Esophagus squamous epithelium (tissue), 5 donors: ENCODE data around the gene SLC29A1. TPM values are rescaled to one million over a fixed set of nuclear protein-coding genes. Genes with fewer than 3 reads are reported as not detected.
A peak's percentile ranks its signal among the peaks of the same experiment; 100 is the strongest.

ENCODE experiments used
- DNase-seq: peaks from one replicate; lab custom pipeline; 2025; lab: John Stamatoyannopoulos, UW
- H3K27ac ChIP-seq, 4 donors: fragments of 200-600 bp; sonication (generic); one replicate each; pipeline ENCODE4 v1.5.1; 2016 to 2019; ENCODE audit warnings: mild to moderate bottlenecking in 1 of 4
- H3K27me3 ChIP-seq, 4 donors: fragments of 200-600 bp; sonication (generic); 1 replicate in 3 of 4; 2 replicates in 1 of 4; pipeline versions ENCODE4 v1.5.1 to v1.6.0; 2017 to 2021; ENCODE audit warnings: antibody characterized with exemption in 1 of 4
- H3K36me3 ChIP-seq, 3 donors: fragments of 200-600 bp; sonication (generic); one replicate each; pipeline ENCODE4 v1.5.1; 2016 to 2019
- H3K4me1 ChIP-seq, 3 donors: fragments of 200-600 bp; sonication (generic); one replicate each; pipeline ENCODE4 v1.5.1; 2017 to 2019
- H3K4me3 ChIP-seq, 4 donors: fragments of 200-600 bp; sonication (generic); 1 replicate in 3 of 4; 2 replicates in 1 of 4; pipeline ENCODE4 v1.5.1; 2016 to 2019; ENCODE audit warnings: mild to moderate bottlenecking in 2 of 4, moderate library complexity in 1 of 4
- H3K9me3 ChIP-seq, 3 donors: fragments of 200-600 bp; sonication (generic); one replicate each; pipeline ENCODE4 v1.5.1; 2016 to 2019
- POLR2A ChIP-seq, 4 donors: fragments of 450-650 bp; IDR thresholded peaks; one replicate each; pipeline ENCODE4 v1.6.1; 2017; ENCODE audit warnings: antibody characterized with exemption in 4 of 4, mild to moderate bottlenecking in 4 of 4, moderate library complexity in 3 of 4
- WGBS, 2 donors: methylation state at CpG; one replicate each; pipeline ENCODE4 v1.1.5; 2018; 5-methylcytosine and 5-hydroxymethylcytosine counted together
- intact Hi-C: fragments of 100-400 bp; cut with DNase I; formaldehyde crosslinking; loops from one replicate; pipeline ENCODE4 v1.15.0; 2022
- total RNA-seq, 4 donors: library from RNA; depleted of rRNA; stranded (reverse); fragments of >200 nt; gene quantifications; one replicate each; pipeline ENCODE4 v1.1.0, GENCODE V29; 2016
- TF ChIP-seq, protein P1 (sequence below), 6 experiments: fragments of 450-650 bp in 4 of 6; fragments of 200-600 bp in 2 of 6; sonication (generic) in 2 of 6; IDR thresholded peaks; one replicate each; pipeline ENCODE4 v1.5.1; 2016 to 2019; ENCODE audit warnings: antibody characterized with exemption in 6 of 6, mild to moderate bottlenecking in 4 of 6, moderate library complexity in 4 of 6
- donor health status: DM: yes; HTN: yes; CAD: no.

SLC29A1 gene
- total RNA-seq, 4 donors from 2014 or later, result 12.7 to 24.8 (median 22.3) TPM

DNA sequence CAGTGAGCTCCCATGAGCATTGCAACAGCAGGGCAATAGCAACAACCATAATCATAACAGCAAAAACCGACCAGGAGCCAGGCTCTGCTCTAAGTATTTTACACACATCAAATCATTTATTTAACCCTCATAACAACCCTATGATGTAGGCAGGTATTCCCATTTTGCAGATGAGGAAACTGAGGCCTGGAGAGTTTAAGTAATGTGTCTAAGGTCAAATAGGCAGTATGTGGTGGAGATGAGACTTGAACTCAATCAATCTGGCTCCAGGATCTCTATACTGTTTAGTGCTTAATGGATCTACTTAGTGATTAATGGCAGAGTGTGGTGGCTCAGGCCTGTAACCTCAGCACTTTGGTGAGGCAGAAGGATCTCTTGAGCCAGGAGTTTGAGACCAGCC lies 50.2 kb downstream of the SLC29A1 start:
- no peaks in the 10 kb centered on the region for H3K36me3 ChIP-seq
- TF ChIP-seq, protein P1, sequence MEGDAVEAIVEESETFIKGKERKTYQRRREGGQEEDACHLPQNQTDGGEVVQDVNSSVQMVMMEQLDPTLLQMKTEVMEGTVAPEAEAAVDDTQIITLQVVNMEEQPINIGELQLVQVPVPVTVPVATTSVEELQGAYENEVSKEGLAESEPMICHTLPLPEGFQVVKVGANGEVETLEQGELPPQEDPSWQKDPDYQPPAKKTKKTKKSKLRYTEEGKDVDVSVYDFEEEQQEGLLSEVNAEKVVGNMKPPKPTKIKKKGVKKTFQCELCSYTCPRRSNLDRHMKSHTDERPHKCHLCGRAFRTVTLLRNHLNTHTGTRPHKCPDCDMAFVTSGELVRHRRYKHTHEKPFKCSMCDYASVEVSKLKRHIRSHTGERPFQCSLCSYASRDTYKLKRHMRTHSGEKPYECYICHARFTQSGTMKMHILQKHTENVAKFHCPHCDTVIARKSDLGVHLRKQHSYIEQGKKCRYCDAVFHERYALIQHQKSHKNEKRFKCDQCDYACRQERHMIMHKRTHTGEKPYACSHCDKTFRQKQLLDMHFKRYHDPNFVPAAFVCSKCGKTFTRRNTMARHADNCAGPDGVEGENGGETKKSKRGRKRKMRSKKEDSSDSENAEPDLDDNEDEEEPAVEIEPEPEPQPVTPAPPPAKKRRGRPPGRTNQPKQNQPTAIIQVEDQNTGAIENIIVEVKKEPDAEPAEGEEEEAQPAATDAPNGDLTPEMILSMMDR (IDR thresholded peaks at IDR 0.05), result no peak
- TF ChIP-seq POLR2A (IDR thresholded peaks at IDR 0.05), result no peak
- H3K4me1 ChIP-seq, result peaks cover 8 to 29% (median 21%) of the 10 kb centered on the region in 3 donors
- no peaks in the 10 kb centered on the region for H3K9me3 ChIP-seq
- no peak for DNase-seq
- H3K4me3 ChIP-seq, result no peak overlapping the region
- intact Hi-C loops, result no loop called here
- 50% methylated on average over 1 of the region's 1 CpG; no CpG with 5 or more reads in 1 of the 2 donors for WGBS, 2 donors
- peaks cover 0 to 100% (median 8%) of the 10 kb centered on the region in 4 donors for H3K27me3 ChIP-seq
- H3K27ac ChIP-seq, result no peak overlapping the region

DNA sequence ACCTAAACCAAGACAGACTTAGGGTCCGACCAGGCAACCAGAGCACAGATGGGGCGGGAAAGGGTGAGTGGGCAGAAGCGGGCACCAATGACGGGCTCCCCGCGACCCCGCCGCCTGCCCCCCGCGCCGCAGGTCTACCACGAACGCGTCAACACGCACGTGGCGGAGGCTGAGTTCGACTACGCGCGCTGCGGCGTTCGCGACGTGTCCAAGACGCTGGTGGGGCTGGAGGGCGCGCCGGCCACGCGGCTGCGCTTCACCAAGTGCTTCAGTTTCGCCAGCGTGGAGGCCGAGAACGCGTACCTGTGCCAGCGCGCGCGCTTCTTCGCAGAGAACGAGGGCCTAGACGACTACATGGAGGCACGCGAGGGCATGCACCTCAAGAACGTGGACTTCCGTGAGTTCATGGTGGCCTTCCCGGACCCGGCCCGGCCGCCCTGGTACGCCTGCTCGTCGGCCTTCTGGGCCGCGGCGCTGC lies 51.9 kb downstream of the SLC29A1 start:
- peaks cover 0 to 99% (median 5%) of the 10 kb centered on the region in 4 donors for H3K27me3 ChIP-seq
- H3K4me3 ChIP-seq, result peak overlapping the region in 2 of 4 donors; percentile 42 to 63
- no peak overlapping the region for H3K27ac ChIP-seq
- WGBS, 2 donors, result 84 to 87% methylated on average over 31 to 44 of the region's 59 CpGs
- H3K4me1 ChIP-seq, result peaks cover 8 to 26% (median 18%) of the 10 kb centered on the region in 3 donors
- DNase-seq, result no peak
- intact Hi-C loops, result no loop called here
- TF ChIP-seq, protein P1 (IDR thresholded peaks at IDR 0.05), result no peak
- TF ChIP-seq POLR2A (IDR thresholded peaks at IDR 0.05), result no peak
- no peaks in the 10 kb centered on the region for H3K36me3 ChIP-seq
- H3K9me3 ChIP-seq, result no peaks in the 10 kb centered on the region

DNA sequence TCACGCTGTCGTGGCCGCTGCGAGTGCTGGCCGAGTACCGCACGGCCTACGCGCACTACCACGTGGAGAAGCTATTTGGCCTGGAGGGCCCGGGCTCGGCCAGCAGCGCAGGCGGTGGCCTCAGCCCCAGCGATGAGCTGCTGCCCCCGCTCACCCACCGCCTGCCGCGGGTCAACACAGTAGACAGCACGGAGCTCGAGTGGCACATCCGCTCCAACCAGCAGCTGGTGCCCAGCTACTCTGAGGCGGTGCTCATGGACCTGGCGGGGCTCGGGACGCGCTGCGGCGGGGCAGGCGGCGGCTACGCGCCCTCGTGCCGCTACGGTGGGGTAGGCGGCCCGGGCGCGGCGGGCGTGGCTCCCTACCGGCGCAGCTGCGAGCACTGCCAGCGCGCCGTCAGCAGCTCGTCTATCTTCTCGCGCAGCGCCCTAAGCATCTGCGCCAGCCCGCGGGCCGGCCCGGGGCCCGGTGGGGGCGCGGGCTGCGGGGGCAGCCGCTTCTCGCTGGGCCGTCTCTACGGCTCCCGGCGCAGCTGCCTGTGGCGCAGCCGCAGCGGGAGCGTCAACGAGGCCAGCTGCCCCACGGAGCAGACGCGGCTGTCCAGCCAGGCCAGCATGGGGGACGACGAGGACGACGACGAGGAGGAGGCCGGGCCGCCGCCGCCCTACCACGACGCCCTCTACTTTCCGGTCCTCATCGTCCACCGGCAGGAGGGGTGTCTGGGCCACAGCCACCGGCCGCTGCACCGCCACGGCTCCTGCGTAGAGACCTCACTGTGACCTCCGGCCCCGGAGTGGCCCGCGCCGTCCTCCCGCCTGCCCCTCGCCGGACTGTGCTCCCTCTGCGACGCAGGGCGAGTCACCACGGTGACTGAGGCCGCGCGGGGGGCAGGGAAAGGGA lies 52.6 kb downstream of the SLC29A1 start:
- intact Hi-C loops, result no loop called here
- Histone ChIP-seq H3K27ac (no peak overlapping the region), H3K9me3 (no peaks in the 10 kb centered on the region), H3K4me3 (peak overlapping the region; percentile 5 to 63 (median 26)), H3K36me3 (no peaks in the 10 kb centered on the region), H3K27me3 (peaks cover 0 to 97% (median 5%) of the 10 kb centered on the region in 4 donors), H3K4me1 (peaks cover 8 to 19% (median 11%) of the 10 kb centered on the region in 3 donors)
- TF ChIP-seq POLR2A (IDR thresholded peaks at IDR 0.05), result no peak
- TF ChIP-seq, protein P1 (IDR thresholded peaks at IDR 0.05), result no peak
- WGBS, 2 donors, result 23 to 31% methylated on average over 13 to 24 of the region's 109 CpGs
- DNase-seq, result no peak

DNA sequence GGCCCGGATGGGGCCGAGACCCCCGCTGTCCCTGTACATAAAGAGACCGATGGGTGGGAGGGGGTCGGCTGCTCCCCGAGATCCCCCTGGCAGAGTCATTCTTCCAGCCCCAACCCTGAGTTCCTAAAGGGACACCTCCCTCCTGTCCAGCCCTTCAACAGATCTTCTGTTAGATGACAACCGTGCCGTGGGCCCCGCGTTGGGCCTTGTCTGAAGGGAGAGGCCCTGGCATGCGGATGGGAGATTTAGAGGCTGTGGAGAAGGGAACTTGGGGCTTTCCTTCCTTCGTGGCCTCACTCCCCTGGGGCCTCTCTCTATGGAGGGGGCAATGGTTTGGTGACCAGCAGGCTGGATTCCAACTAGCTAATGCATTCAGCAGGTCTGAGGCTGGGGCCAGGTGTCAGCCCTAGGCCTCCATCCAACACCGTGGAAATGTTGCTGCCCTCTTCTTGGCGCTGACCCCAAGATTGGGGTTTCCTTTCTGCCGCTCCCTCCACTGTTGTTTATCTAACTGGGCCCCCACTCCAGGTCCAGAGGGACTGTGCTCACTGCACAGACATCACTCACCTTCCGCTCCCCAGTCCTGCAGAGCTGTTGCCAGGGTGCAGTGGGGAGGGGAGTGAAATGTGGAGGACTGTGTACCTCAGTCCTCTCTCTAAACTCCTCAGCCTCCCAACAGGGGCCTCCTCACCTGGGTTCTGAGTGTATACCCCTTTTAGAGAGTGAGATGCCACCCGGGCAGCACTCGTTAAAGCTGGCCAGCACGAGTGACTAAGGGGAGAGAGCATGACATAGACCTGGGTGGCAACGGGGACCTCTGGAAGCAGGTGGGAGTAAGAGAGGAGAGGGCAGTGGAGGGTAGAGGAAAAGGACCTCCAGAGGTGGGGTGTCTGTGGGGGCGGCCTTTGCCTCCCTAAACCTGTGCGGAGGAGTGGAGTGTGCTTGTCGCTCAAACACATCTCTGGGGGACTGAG lies 53.6 kb downstream of the SLC29A1 start:
- intact Hi-C loops, result no loop called here
- DNase-seq, result no peak
- TF ChIP-seq, protein P1 (IDR thresholded peaks at IDR 0.05), result no peak
- no peak for TF ChIP-seq POLR2A (IDR thresholded peaks at IDR 0.05)
- no peak overlapping the region for H3K27ac ChIP-seq
- H3K9me3 ChIP-seq, result no peaks in the 10 kb centered on the region
- peaks cover 0 to 89% (median 2%) of the 10 kb centered on the region in 4 donors for H3K27me3 ChIP-seq
- H3K36me3 ChIP-seq, result no peaks in the 10 kb centered on the region
- H3K4me3 ChIP-seq, result no peak overlapping the region
- peaks cover 8 to 15% (median 10%) of the 10 kb centered on the region in 3 donors for H3K4me1 ChIP-seq
- 80 to 95% methylated on average over 4 to 14 of the region's 23 CpGs for whole genome bisulfite sequencing, 2 donors
